GM23338 (cell line): ENCODE data around the gene MAFF.

Experiments used
- EZH2phosphoT487 ChIP-seq: fragments of 200-600 bp; sonication (generic); IDR thresholded peaks from one replicate; pipeline ENCODE4 v1.8.1; 2018; ENCODE audit warnings: antibody characterized with exemption; ENCODE audit not compliant: unreplicated experiment
- NANOG ChIP-seq: IDR thresholded peaks from 2 replicates; pipeline ENCODE4 v1.6.1; 2016; ENCODE audit warnings: antibody characterized with exemption, borderline replicate concordance
- ZNF331 ChIP-seq: fragments of 250-450 bp; sonication (Bioruptor Pico); IDR thresholded peaks from 2 replicates; pipeline ENCODE4 v1.5.0; 2020; ENCODE audit warnings: low read depth, mild to moderate bottlenecking, moderate library complexity
- TF ChIP-seq, protein P1 (sequence below), 2 experiments: fragments of 200-600 bp in 1 of 2; sonication (generic) in 1 of 2; conservative IDR thresholded peaks; 2 replicates each; pipeline versions ENCODE4 v1.5.1 to v1.6.1; 2016 to 2017; ENCODE audit warnings: antibody characterized with exemption in 2 of 2, low read depth in 2 of 2, mild to moderate bottlenecking in 2 of 2, moderate library complexity in 1 of 2
- TF ChIP-seq, protein P2 (sequence below): IDR thresholded peaks from one replicate; pipeline ENCODE4 v1.6.1; 2018; ENCODE audit warnings: antibody characterized with exemption; ENCODE audit not compliant: unreplicated experiment

DNA sequence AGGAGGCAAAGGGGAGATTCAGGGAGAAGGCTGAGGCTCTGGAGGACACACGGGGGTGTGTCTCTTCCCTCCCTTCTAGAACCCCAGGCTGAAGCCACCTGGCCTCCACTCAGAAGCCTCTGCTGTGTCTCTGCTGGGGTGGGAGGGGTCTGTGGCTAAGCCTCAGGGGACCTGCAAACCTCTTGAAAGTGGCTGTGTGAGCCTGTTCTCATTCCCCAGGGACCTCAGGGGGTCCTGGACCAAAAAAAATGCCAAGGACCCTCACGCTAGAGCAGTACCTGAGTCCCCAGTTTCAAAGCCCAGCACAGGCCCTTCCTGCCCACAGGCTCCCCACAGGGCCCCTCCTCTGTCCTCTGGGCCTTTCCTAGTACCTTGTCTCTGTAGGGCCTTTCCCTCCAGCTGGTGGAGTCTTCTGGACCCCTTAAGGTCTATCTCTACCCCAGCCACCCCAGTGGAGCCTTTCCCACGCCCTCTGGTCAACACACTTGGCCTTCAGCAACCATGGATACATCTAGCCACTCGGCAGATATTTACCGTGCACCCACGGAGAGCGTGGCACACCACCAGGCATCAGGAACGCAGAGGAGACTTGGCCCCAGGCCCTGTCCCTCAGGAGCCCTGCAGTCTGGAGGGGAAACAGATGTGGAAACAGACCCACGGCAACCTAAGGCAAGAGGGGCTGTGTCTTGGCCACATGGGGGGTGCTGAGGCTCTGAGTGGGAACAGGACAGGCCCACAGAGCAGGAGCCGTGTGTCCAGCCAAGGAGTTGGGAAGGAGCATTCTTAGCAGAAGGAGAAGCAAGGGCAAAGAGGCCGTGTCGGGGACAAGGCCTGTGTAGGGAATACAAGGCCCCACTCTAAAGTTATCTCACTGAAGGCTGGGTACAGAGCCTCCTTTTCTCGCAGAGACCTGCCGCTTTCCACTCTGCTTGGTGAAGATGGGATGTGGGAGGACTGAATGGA is 38.6 kb upstream of the MAFF start:
- TF ChIP-seq, protein P1, sequence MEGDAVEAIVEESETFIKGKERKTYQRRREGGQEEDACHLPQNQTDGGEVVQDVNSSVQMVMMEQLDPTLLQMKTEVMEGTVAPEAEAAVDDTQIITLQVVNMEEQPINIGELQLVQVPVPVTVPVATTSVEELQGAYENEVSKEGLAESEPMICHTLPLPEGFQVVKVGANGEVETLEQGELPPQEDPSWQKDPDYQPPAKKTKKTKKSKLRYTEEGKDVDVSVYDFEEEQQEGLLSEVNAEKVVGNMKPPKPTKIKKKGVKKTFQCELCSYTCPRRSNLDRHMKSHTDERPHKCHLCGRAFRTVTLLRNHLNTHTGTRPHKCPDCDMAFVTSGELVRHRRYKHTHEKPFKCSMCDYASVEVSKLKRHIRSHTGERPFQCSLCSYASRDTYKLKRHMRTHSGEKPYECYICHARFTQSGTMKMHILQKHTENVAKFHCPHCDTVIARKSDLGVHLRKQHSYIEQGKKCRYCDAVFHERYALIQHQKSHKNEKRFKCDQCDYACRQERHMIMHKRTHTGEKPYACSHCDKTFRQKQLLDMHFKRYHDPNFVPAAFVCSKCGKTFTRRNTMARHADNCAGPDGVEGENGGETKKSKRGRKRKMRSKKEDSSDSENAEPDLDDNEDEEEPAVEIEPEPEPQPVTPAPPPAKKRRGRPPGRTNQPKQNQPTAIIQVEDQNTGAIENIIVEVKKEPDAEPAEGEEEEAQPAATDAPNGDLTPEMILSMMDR (conservative IDR thresholded peaks at IDR 0.05; ENCODE audit: low read depth in 2 of 2) = no peak
- TF ChIP-seq, protein P2, sequence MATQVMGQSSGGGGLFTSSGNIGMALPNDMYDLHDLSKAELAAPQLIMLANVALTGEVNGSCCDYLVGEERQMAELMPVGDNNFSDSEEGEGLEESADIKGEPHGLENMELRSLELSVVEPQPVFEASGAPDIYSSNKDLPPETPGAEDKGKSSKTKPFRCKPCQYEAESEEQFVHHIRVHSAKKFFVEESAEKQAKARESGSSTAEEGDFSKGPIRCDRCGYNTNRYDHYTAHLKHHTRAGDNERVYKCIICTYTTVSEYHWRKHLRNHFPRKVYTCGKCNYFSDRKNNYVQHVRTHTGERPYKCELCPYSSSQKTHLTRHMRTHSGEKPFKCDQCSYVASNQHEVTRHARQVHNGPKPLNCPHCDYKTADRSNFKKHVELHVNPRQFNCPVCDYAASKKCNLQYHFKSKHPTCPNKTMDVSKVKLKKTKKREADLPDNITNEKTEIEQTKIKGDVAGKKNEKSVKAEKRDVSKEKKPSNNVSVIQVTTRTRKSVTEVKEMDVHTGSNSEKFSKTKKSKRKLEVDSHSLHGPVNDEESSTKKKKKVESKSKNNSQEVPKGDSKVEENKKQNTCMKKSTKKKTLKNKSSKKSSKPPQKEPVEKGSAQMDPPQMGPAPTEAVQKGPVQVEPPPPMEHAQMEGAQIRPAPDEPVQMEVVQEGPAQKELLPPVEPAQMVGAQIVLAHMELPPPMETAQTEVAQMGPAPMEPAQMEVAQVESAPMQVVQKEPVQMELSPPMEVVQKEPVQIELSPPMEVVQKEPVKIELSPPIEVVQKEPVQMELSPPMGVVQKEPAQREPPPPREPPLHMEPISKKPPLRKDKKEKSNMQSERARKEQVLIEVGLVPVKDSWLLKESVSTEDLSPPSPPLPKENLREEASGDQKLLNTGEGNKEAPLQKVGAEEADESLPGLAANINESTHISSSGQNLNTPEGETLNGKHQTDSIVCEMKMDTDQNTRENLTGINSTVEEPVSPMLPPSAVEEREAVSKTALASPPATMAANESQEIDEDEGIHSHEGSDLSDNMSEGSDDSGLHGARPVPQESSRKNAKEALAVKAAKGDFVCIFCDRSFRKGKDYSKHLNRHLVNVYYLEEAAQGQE = no peak
- TF ChIP-seq ZNF331 (no peak), EZH2phosphoT487 (no peak), NANOG (no peak)
